HFFc6 (cell line): ENCODE measurements around the gene TRAPPC14. TPM values are rescaled to one million over a fixed set of nuclear protein-coding genes. Genes with fewer than 3 reads are reported as not detected.

Source experiments
- DNase-seq: peaks from one replicate; pipeline ENCODE4 v3.0.0-alpha.2; 2018
- H3K27ac Mint-ChIP-seq: 2 replicates; pipeline ENCODE4 v1.8.0; 2020; ENCODE audit warnings: mild to moderate bottlenecking, mixed read lengths
- H3K27me3 Mint-ChIP-seq: 2 replicates; pipeline ENCODE4 v1.8.0; 2021; ENCODE audit warnings: mild to moderate bottlenecking, moderate library complexity, mixed read lengths; ENCODE audit not compliant: insufficient read depth
- H3K36me3 Mint-ChIP-seq: 2 replicates; pipeline ENCODE4 v1.8.0; 2021; ENCODE audit warnings: low read depth, mixed read lengths
- H3K4me1 Mint-ChIP-seq: 2 replicates; pipeline ENCODE4 v1.8.0; 2020; ENCODE audit warnings: low read depth, mixed read lengths
- H3K4me3 Mint-ChIP-seq: 2 replicates; pipeline ENCODE4 v1.8.0; 2020; ENCODE audit warnings: mild to moderate bottlenecking, moderate library complexity, mixed read lengths
- H3K9me3 Mint-ChIP-seq: 2 replicates; pipeline ENCODE4 v1.8.0; 2020; ENCODE audit warnings: mild to moderate bottlenecking, mixed read lengths
- total RNA-seq, 6 experiments: library from RNA; stranded (reverse); fragmentation: NEBNext Ultra II Directional; extraction: Animal tissue kit (Norgen Biotek cat#: 25700); gene quantifications; 2 replicates in 1 of 6; 3 replicates in 5 of 6; pipeline ENCODE4 v1.2.3, GENCODE V29; 2021
- TF ChIP-seq, protein P1 (sequence below): fragments of 200-600 bp; sonication (generic); IDR thresholded peaks from 2 replicates; pipeline ENCODE4 v1.5.0; 2021; ENCODE audit warnings: antibody characterized with exemption, mild to moderate bottlenecking

The TRAPPC14 gene
- total RNA-seq, 6 experiments from 2014 or later: 19.1 to 23.4 (median 21.7) TPM

- Mint-ChIP-seq H3K4me1 (peaks cover 30% of the 10 kb centered on the region), H3K27me3 (no peaks in the 10 kb centered on the region), H3K27ac (no peak overlapping the region), H3K36me3 (peaks cover 5% of the 10 kb centered on the region), H3K9me3 (no peaks in the 10 kb centered on the region), H3K4me3 (no peak overlapping the region)
- TF ChIP-seq, protein P1, sequence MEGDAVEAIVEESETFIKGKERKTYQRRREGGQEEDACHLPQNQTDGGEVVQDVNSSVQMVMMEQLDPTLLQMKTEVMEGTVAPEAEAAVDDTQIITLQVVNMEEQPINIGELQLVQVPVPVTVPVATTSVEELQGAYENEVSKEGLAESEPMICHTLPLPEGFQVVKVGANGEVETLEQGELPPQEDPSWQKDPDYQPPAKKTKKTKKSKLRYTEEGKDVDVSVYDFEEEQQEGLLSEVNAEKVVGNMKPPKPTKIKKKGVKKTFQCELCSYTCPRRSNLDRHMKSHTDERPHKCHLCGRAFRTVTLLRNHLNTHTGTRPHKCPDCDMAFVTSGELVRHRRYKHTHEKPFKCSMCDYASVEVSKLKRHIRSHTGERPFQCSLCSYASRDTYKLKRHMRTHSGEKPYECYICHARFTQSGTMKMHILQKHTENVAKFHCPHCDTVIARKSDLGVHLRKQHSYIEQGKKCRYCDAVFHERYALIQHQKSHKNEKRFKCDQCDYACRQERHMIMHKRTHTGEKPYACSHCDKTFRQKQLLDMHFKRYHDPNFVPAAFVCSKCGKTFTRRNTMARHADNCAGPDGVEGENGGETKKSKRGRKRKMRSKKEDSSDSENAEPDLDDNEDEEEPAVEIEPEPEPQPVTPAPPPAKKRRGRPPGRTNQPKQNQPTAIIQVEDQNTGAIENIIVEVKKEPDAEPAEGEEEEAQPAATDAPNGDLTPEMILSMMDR: no peak
- no peak for DNase-seq
Observed at GRCh38 chr7:100160067-100160466, 1.5 kb upstream of the TRAPPC14 start.

DNA sequence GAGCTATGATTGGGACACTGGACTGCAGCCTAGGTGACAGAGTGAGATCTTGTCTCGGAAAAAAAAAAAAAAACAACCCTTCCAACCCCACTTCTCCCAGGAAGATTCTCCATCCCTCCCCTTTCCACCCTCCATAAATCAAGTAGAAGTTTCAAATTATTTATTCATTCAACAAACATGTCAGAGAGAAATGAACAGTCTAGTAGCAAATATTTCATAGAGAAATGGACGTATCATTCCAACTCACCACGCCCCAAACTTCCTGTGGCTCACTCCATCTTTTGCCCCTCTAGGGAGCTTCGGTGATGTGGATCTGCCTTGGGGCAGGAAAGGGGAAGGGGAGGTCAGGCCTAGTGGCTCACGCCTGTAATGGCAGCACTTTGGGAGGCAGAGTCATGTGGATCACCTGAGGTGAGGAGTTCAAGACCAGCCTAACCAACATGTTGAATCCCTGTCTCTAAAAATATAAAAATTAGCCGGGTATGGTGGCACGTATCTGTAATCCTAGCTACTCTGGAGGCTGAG, 638 bp upstream of the TRAPPC14 start:
- no peaks in the 10 kb centered on the region for H3K9me3 Mint-ChIP-seq
- DNase-seq: no peak
- peak overlapping the region; percentile 88 for H3K4me3 Mint-ChIP-seq
- peak overlapping the region; percentile 81 for H3K27ac Mint-ChIP-seq
- H3K36me3 Mint-ChIP-seq: peaks cover 6% of the 10 kb centered on the region
- H3K27me3 Mint-ChIP-seq: no peaks in the 10 kb centered on the region
- TF ChIP-seq, protein P1: peak; percentile 28
- peaks cover 33% of the 10 kb centered on the region for H3K4me1 Mint-ChIP-seq

- peak; percentile 43 for DNase-seq
- Mint-ChIP-seq H3K4me1 (peaks cover 35% of the 10 kb centered on the region), H3K27me3 (no peaks in the 10 kb centered on the region; the same call in 1 of the 2 replicates), H3K9me3 (no peaks in the 10 kb centered on the region), H3K27ac (peak overlapping the region; percentile 87), H3K36me3 (peaks cover 19% of the 10 kb centered on the region), H3K4me3 (peak overlapping the region; percentile 90)
- TF ChIP-seq, protein P1: no peak
Observed at GRCh38 chr7:100157334-100158228, 942 bp downstream of the TRAPPC14 start.

- peak overlapping the region; percentile 38; the same call in 1 of the 2 replicates for H3K27ac Mint-ChIP-seq
- peaks cover 1% of the 10 kb centered on the region; the same call in 1 of the 2 replicates for H3K27me3 Mint-ChIP-seq
- peak overlapping the region; percentile 90 for H3K4me3 Mint-ChIP-seq
- no peaks in the 10 kb centered on the region for H3K9me3 Mint-ChIP-seq
- TF ChIP-seq, protein P1: no peak
- peaks cover 39% of the 10 kb centered on the region for H3K4me1 Mint-ChIP-seq
- H3K36me3 Mint-ChIP-seq: peaks cover 23% of the 10 kb centered on the region
- DNase-seq: no peak
Observed at GRCh38 chr7:100157069-100157333, 1.5 kb downstream of the TRAPPC14 start.

- no peak for DNase-seq
- peaks cover 23% of the 10 kb centered on the region for H3K36me3 Mint-ChIP-seq
- peak overlapping the region; percentile 38; the same call in 1 of the 2 replicates for H3K27ac Mint-ChIP-seq
Observed at GRCh38 chr7:100156331-100157068, 2.0 kb downstream of the TRAPPC14 start.

More at GRCh38 chr7:100156331-100157068, 2.0 kb downstream of the TRAPPC14 start:
- H3K4me3 Mint-ChIP-seq: peak overlapping the region; percentile 90
- H3K27me3 Mint-ChIP-seq: peaks cover 1% of the 10 kb centered on the region; the same call in 1 of the 2 replicates
- TF ChIP-seq, protein P1: no peak
- peaks cover 39% of the 10 kb centered on the region for H3K4me1 Mint-ChIP-seq
- no peaks in the 10 kb centered on the region for H3K9me3 Mint-ChIP-seq
